GM12873 (cell line): Measurements from ENCODE around the gene NELL2.

Experiments
- TF ChIP-seq, protein P1 (sequence below): IDR thresholded peaks from 2 replicates; pipeline ENCODE4 v1.5.1; 2012; ENCODE audit warnings: low read depth, mild to moderate bottlenecking, moderate library complexity, low read length, control low read depth; ENCODE audit not compliant: insufficient read depth; ENCODE audit errors: missing control alignments

The NELL2 gene

DNA sequence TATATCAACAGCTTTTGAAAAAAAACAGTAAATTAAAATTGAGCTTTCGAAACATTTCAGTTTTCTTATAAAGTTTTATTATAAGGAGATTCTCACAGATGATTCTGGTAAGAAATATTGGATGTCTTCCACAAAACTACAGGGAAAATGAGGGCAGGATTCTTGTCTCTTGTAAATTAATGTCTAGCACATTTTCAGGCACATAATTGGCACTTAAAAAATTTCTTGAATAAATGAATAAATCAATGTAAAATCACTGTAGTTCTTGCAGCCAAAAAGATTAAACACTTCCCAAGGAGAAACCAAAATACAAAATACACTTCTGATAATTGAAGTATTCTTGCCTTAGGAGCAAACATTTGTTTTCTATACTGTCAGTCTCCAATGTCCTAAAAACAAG is 164.4 kb downstream of the NELL2 start:
- TF ChIP-seq, protein P1, sequence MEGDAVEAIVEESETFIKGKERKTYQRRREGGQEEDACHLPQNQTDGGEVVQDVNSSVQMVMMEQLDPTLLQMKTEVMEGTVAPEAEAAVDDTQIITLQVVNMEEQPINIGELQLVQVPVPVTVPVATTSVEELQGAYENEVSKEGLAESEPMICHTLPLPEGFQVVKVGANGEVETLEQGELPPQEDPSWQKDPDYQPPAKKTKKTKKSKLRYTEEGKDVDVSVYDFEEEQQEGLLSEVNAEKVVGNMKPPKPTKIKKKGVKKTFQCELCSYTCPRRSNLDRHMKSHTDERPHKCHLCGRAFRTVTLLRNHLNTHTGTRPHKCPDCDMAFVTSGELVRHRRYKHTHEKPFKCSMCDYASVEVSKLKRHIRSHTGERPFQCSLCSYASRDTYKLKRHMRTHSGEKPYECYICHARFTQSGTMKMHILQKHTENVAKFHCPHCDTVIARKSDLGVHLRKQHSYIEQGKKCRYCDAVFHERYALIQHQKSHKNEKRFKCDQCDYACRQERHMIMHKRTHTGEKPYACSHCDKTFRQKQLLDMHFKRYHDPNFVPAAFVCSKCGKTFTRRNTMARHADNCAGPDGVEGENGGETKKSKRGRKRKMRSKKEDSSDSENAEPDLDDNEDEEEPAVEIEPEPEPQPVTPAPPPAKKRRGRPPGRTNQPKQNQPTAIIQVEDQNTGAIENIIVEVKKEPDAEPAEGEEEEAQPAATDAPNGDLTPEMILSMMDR, result no peak

DNA sequence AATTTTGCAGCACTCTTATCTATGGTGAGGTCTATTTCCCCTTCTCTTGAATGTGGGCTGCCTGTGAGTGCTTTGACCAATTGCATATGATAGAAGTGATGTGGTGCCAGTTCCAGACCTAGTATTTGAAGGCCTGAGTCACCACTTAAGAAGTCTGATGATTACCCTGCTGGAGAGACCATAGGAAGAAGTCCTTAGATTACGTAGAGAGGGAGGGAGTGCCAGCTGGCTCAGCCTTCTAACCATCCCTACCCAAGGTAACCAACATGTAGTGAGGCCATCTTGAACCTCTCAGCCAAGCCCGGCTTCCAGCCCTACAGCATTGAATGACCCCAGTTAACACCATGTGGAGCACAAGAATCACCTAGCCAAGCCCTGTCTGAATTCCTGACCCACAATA is 166.9 kb downstream of the NELL2 start:
- TF ChIP-seq, protein P1, result no peak

DNA sequence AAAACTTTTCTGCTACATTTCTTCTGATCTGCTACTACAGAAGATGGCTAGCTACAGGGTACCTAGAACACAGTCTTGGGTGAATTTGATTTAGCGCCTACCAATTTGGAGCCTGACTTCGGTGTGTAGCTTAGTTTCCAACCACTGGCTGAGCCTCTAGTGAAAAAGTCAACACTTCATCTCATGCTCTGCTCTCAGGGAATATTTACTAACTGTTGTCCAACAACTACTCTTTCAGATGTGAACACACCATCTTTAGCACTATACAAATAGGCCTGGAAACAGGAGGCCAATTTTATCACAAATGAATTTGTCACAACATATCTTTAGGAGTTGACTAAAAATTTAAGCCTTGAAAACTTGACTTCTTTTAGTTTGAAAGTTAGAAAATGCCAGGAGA is 167.9 kb downstream of the NELL2 start:
- TF ChIP-seq, protein P1, result no peak

DNA sequence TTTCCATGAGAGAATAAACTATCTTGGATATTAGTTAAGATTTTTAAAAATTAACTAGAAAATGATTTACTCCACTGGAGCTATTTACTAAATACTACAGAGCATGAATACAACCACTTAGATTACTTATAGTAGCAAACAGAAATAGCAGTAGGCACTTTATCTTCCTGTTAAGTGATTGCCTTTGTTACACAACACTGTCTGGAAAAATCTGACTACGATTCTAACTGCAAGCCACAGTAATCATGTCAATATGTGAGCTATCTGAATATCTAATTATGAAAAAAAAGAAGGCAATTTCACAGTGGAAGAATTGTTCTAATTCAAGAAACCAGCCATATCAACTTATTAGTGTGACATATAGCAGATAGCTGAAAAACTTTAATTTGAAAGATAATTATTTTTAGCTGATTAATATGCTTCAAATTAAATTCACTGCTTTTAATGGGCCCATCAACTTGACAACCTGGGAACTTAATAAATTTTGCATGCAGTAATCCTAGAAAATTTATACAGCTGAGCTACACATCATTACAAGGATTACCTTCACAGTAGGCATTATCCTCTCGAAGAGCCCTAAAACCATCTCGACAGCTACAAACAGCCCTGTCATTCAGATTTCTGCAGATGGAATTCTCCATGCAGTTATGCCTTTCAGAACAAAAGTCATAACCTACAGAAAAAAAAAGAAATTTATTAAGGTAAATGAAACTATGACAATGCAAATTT is 172.8 kb downstream of the NELL2 start:
- TF ChIP-seq, protein P1, result no peak

GRCh38 chr12:44697511-44697910 is 178.6 kb downstream of the NELL2 start:
- TF ChIP-seq, protein P1, result no peak

- TF ChIP-seq, protein P1, result no peak
Measured at GRCh38 chr12:44696542-44696941, 179.6 kb downstream of the NELL2 start.

DNA sequence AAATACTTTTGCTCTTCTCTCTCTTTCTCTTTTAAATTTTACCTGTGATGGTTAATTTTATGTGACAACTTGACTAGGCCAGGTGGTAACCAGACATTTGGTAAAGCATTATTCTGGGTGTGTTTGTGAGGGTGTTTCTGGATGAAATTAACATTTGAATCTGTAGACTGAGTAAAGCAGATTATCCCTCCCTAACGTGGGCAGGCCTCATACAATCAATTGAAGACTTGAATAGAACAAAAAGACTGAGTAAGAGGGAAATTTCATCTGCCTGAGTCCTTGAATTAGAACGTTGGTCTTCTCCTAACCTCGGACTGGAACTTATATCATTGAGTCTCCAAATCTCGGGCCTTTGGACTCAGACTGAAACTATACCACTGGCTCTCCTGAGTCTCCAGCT is 182.1 kb downstream of the NELL2 start:
- TF ChIP-seq, protein P1, result no peak
